GM21786 (cell line): Measurements from ENCODE around the gene PHOX2A.

Experiments
- ATAC-seq: cut with Tn5 transposase; IDR thresholded peaks from one replicate; pipeline ENCODE4 v1.9.1; 2021; ENCODE audit not compliant: unreplicated experiment

The PHOX2A gene

GRCh38 chr11:72189455-72190250, 54.3 kb downstream of the PHOX2A start:
- no peak for ATAC-seq
